Thymus (tissue), 11 donors: Measurements from ENCODE around the gene SLC10A1. TPM values are rescaled to one million over a fixed set of nuclear protein-coding genes. Genes with fewer than 3 reads are reported as not detected.
"Not testable (repeated sequence)": the region's sequence is repeated elsewhere in the genome, so short reads cannot be mapped to it uniquely, and the experiment has no call there.

Source experiments
- DNase-seq, 9 donors: peaks; one replicate each; pipeline ENCODE4 v3.0.0-alpha.2; 2013; ENCODE audit warnings: low spot score in 9 of 9, low read depth in 6 of 9, missing footprints in 1 of 9
- H3K27ac ChIP-seq, 2 donors: one replicate each; pipeline ENCODE4 v1.5.1; 2013; ENCODE audit warnings: control low read depth in 1 of 2, low read depth in 1 of 2, low read length in 1 of 2, mild to moderate bottlenecking in 1 of 2, moderate library complexity in 1 of 2
- H3K27me3 ChIP-seq, 2 donors: one replicate each; pipeline ENCODE4 v1.5.1; 2013; ENCODE audit warnings: low read length in 1 of 2; ENCODE audit not compliant: control insufficient read depth in 2 of 2, insufficient read depth in 1 of 2
- H3K36me3 ChIP-seq, 2 donors: one replicate each; pipeline ENCODE4 v1.5.1; 2013; ENCODE audit warnings: low read length in 1 of 2, mild to moderate bottlenecking in 1 of 2, moderate library complexity in 1 of 2; ENCODE audit not compliant: control insufficient read depth in 2 of 2, insufficient read depth in 2 of 2
- H3K4me1 ChIP-seq, 2 donors: one replicate each; pipeline ENCODE4 v1.5.1; 2013; ENCODE audit warnings: low read length in 2 of 2; ENCODE audit not compliant: control insufficient read depth in 2 of 2, insufficient read depth in 2 of 2
- H3K4me3 ChIP-seq, 2 donors: one replicate each; pipeline ENCODE4 v1.5.1; 2013; ENCODE audit warnings: low read length in 2 of 2, control low read depth in 1 of 2, mild to moderate bottlenecking in 1 of 2
- H3K9me3 ChIP-seq, 2 donors: one replicate each; pipeline ENCODE4 v1.5.1; 2013; ENCODE audit warnings: low read length in 1 of 2, mild to moderate bottlenecking in 1 of 2; ENCODE audit not compliant: control insufficient read depth in 2 of 2, insufficient read depth in 1 of 2
- WGBS: extraction: QIAGEN DNeasy Blood & Tissue Kit; methylation state at CpG from one replicate; pipeline ENCODE4 v1.1.7; 2013; 5-methylcytosine and 5-hydroxymethylcytosine counted together
- polyA plus RNA-seq: library from polyadenylated mRNA; stranded (reverse); fragments of 200-250 nt; gene quantifications from one replicate; pipeline ENCODE4 v1.2.3, GENCODE V29; 2013
- total RNA-seq: library from RNA; stranded (reverse); fragments of 120-200 nt; gene quantifications from one replicate; pipeline ENCODE4 v1.2.4, GENCODE V29; 2013
- donor health status: healthy.

SLC10A1 gene
- total and polyA plus RNA-seq, 2 donors = 0.02 TPM; not detected in 1

- no peaks in the 10 kb centered on the region for H3K9me3 ChIP-seq
- no peak overlapping the region for H3K27ac ChIP-seq
- no peaks in the 10 kb centered on the region for H3K4me1 ChIP-seq
- no peaks in the 10 kb centered on the region for H3K27me3 ChIP-seq
- 90% methylated on average over 1 of the region's 1 CpG for WGBS
- H3K4me3 ChIP-seq = no peak overlapping the region
- H3K36me3 ChIP-seq = no peaks in the 10 kb centered on the region
- DNase-seq = no peak
Observed at GRCh38 chr14:69752773-69753172, 44.3 kb downstream of the SLC10A1 start.

- 95% methylated on average over 2 of the region's 2 CpGs for WGBS
- H3K27me3 ChIP-seq = no peaks in the 10 kb centered on the region
- DNase-seq = no peak
Observed at GRCh38 chr14:69750495-69750894, 46.5 kb downstream of the SLC10A1 start.

GRCh38 chr14:69749956-69750355 lies 47.1 kb downstream of the SLC10A1 start:
- WGBS = 94% methylated on average over 1 of the region's 1 CpG
- Histone ChIP-seq H3K27ac (no peak overlapping the region), H3K4me1 (no peaks in the 10 kb centered on the region), H3K27me3 (no peaks in the 10 kb centered on the region), H3K4me3 (no peak overlapping the region), H3K9me3 (no peaks in the 10 kb centered on the region), H3K36me3 (no peaks in the 10 kb centered on the region)
- DNase-seq = no peak

More at GRCh38 chr14:69750495-69750894, 46.5 kb downstream of the SLC10A1 start:
- H3K4me3 ChIP-seq = no peak overlapping the region
- H3K36me3 ChIP-seq = no peaks in the 10 kb centered on the region
- no peaks in the 10 kb centered on the region for H3K4me1 ChIP-seq
- no peaks in the 10 kb centered on the region for H3K9me3 ChIP-seq
- H3K27ac ChIP-seq = no peak overlapping the region

- no peaks in the 10 kb centered on the region for H3K36me3 ChIP-seq
- no peaks in the 10 kb centered on the region for H3K27me3 ChIP-seq
- no peak overlapping the region for H3K27ac ChIP-seq
- H3K4me3 ChIP-seq = no peak overlapping the region
- no peaks in the 10 kb centered on the region for H3K4me1 ChIP-seq
- H3K9me3 ChIP-seq = peaks cover 0 to 7% of the 10 kb centered on the region in 2 donors
- DNase-seq = no peak
- WGBS = 97% methylated on average over 1 of the region's 1 CpG
Observed at GRCh38 chr14:69741055-69741454, 56.0 kb downstream of the SLC10A1 start.

- H3K27ac ChIP-seq, H3K9me3 ChIP-seq, DNase-seq, H3K27me3 ChIP-seq, H3K36me3 ChIP-seq, H3K4me1 ChIP-seq, H3K4me3 ChIP-seq: not testable (repeated sequence)
- WGBS = 93% methylated on average over 4 of the region's 4 CpGs
Observed at GRCh38 chr14:69736405-69736804, 60.6 kb downstream of the SLC10A1 start.

- not testable (repeated sequence) for H3K9me3 ChIP-seq, H3K27ac ChIP-seq, H3K4me1 ChIP-seq, DNase-seq, H3K27me3 ChIP-seq, H3K4me3 ChIP-seq, H3K36me3 ChIP-seq
- WGBS = 98% methylated on average over 8 of the region's 8 CpGs
Observed at GRCh38 chr14:69731919-69732598, 65.0 kb downstream of the SLC10A1 start.

- Histone ChIP-seq H3K27me3 (no peaks in the 10 kb centered on the region), H3K4me3 (no peak overlapping the region), H3K27ac (no peak overlapping the region), H3K36me3 (no peaks in the 10 kb centered on the region), H3K9me3 (peaks cover 0 to 3% of the 10 kb centered on the region in 2 donors), H3K4me1 (peaks cover 4 to 8% of the 10 kb centered on the region in 2 donors)
- no peak for DNase-seq
- WGBS = 93% methylated on average over 4 of the region's 4 CpGs
Observed at GRCh38 chr14:69727860-69728259, 69.2 kb downstream of the SLC10A1 start.

- no peaks in the 10 kb centered on the region for H3K36me3 ChIP-seq
- peaks cover 4 to 8% of the 10 kb centered on the region in 2 donors for H3K4me1 ChIP-seq
- no peaks in the 10 kb centered on the region for H3K27me3 ChIP-seq
- 12% methylated on average over 51 of the region's 51 CpGs for WGBS
- H3K27ac ChIP-seq = peak overlapping the region in 1 of 2 donors; percentile 48
- DNase-seq = peak in 8 of 9 donors; percentile 56 to 88 (median 75)
- H3K9me3 ChIP-seq = peaks cover 0 to 3% of the 10 kb centered on the region in 2 donors
- H3K4me3 ChIP-seq = peak overlapping the region; percentile 24 to 44
Observed at GRCh38 chr14:69726761-69727511, 70.1 kb downstream of the SLC10A1 start.
